Activated CD8-positive, alpha-beta T cell treated with anti-CD3 and anti-CD28 coated beads for 36 hours (primary cell): ENCODE measurements around the gene PI4KA. TPM values are rescaled to one million over a fixed set of nuclear protein-coding genes. Genes with fewer than 3 reads are reported as not detected.

Source experiments
- ATAC-seq: fragments of 200-7000 bp; cut with Tn5 transposase; one replicate; pipeline ENCODE4 v1.10.0; 2021; ENCODE audit warnings: mild to moderate bottlenecking, moderate library complexity
- CTCF ChIA-PET: fragments of 350-600 bp; sonication (Branson Sonifier 250); formaldehyde crosslinking; loops from one replicate; lab custom pipeline; 2021; ENCODE audit warnings: antibody characterized with exemption; lab: Charles Lee
- POLR2A ChIA-PET: fragments of 350-600 bp; sonication (Branson Sonifier 250); formaldehyde crosslinking; loops from one replicate; lab custom pipeline; 2021; ENCODE audit warnings: antibody characterized with exemption; lab: Charles Lee
- DNase-seq: peaks from one replicate; pipeline ENCODE4 v3.0.0-alpha.2; 2020
- H3K27ac Mint-ChIP-seq: one replicate; pipeline ENCODE4 v1.8.0; 2021; ENCODE audit warnings: mild to moderate bottlenecking, mixed read lengths
- H3K27me3 Mint-ChIP-seq: one replicate; pipeline ENCODE4 v1.8.0; 2021; ENCODE audit warnings: mixed read lengths
- H3K36me3 Mint-ChIP-seq: one replicate; pipeline ENCODE4 v1.8.0; 2021; ENCODE audit warnings: low read depth, mixed read lengths
- H3K4me1 Mint-ChIP-seq: one replicate; pipeline ENCODE4 v1.8.0; 2021; ENCODE audit warnings: low read depth, mixed read lengths
- H3K4me3 Mint-ChIP-seq: one replicate; pipeline ENCODE4 v1.8.0; 2021; ENCODE audit warnings: mild to moderate bottlenecking, moderate library complexity, mixed read lengths
- H3K9me3 Mint-ChIP-seq: one replicate; pipeline ENCODE4 v1.8.0; 2021; ENCODE audit warnings: mixed read lengths
- intact Hi-C: fragments of 100-400 bp; cut with micrococcal nuclease; formaldehyde crosslinking; loops from one replicate; pipeline ENCODE4 v1.10.0; 2022
- total RNA-seq, 2 experiments: library from RNA; stranded (reverse); gene quantifications; one replicate each; pipeline ENCODE4 v1.2.3, GENCODE V29; 2021
- TF ChIP-seq, protein P1 (sequence below): fragments of 200-600 bp; IDR thresholded peaks from one replicate; pipeline ENCODE4 v1.8.0; 2022; ENCODE audit warnings: antibody characterized with exemption, mild to moderate bottlenecking

The PI4KA gene
- total RNA-seq, 2 experiments from 2014 or later: 63.9 to 64.1 TPM

DNA sequence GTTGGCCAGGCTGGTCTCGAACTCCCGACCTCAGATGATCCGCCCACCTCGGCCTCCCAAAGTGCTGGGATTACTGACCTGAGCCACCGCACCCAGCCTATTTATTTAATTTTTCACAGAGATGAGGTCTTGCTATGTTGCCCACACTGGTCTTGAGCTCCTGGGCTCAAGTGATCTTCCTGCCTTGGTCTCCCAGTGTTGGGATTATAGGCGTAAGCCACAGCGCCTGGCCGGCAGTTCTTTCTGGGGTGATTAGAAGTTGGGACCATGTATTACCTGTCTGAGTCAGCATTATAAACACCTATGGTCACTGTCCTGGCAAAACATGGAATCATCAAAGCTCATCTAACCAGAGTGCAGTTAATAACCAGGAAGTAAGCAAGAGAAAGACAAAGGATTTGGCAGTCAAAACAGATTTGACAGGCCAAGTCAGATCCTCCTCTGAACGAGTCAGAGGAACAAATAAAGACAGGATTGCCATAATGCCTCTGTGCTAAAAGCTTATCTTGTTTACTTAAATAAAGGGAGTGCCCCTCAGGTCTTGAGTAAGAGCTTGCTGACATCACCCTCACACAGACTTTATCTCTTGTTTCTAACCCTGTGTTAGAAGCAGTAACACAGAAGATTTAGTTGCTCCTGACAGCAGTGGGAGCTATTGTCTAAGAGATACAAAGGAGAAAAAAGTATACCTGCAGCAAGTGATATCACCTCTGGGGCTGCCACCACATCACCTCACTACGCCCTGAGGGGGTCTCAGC, 81.0 kb downstream of the PI4KA start:
- H3K4me1 Mint-ChIP-seq: peaks cover 16% of the 10 kb centered on the region
- H3K4me3 Mint-ChIP-seq: no peak overlapping the region
- POLR2A ChIA-PET: interaction anchor here (1.3 kb wide), 1 partner anchor 11 kb away, joined by 3 read pairs; no protein-coding TSS in a partner anchor
- TF ChIP-seq, protein P1, sequence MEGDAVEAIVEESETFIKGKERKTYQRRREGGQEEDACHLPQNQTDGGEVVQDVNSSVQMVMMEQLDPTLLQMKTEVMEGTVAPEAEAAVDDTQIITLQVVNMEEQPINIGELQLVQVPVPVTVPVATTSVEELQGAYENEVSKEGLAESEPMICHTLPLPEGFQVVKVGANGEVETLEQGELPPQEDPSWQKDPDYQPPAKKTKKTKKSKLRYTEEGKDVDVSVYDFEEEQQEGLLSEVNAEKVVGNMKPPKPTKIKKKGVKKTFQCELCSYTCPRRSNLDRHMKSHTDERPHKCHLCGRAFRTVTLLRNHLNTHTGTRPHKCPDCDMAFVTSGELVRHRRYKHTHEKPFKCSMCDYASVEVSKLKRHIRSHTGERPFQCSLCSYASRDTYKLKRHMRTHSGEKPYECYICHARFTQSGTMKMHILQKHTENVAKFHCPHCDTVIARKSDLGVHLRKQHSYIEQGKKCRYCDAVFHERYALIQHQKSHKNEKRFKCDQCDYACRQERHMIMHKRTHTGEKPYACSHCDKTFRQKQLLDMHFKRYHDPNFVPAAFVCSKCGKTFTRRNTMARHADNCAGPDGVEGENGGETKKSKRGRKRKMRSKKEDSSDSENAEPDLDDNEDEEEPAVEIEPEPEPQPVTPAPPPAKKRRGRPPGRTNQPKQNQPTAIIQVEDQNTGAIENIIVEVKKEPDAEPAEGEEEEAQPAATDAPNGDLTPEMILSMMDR: no peak
- peaks cover 11% of the 10 kb centered on the region for H3K36me3 Mint-ChIP-seq
- H3K9me3 Mint-ChIP-seq: no peaks in the 10 kb centered on the region
- CTCF ChIA-PET: no interaction called here
- DNase-seq (no peak), ATAC-seq (no peak)
- no peak overlapping the region for H3K27ac Mint-ChIP-seq
- intact Hi-C loops: no loop called here
- no peaks in the 10 kb centered on the region for H3K27me3 Mint-ChIP-seq

DNA sequence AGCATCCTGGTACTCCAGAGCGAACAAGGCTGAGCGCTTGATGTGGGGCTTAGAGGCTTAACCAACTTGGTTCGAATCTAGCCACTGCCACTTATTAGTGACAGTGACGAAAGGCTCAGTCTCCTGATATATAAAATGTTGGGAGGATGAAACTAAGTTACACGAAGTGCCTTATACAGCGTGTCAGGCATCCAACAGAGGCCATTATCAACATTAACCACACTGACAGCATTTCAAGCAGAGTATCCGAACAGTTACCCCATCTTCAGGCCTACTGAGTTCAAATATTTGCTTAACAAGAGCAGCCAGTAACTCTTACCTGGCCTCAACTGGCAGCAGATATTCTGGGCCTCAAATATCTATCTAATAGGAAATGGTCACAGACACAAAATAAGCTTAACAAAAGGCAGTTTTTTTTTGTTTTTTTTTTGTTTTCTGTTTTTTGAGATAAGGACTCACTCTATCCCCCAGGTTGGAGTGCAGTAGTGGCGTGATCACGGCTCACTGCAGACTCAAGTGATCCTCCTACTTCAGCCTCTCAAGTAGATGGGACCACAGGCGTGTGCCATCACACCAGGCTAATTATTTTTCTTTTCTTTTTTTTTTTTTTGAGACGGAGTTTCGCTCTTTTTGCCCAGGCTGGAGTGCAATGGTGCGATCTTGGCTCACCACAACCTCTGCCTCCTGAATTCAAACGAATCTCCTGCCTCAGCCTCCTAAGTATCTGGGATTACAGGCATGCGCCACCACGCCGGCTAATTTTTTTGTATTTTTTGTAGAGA, 81.8 kb downstream of the PI4KA start:
- ChIA-PET POLR2A (no interaction called here), CTCF (no interaction called here)
- ATAC-seq (no peak), DNase-seq (no peak)
- Mint-ChIP-seq H3K4me3 (no peak overlapping the region), H3K4me1 (peaks cover 16% of the 10 kb centered on the region), H3K27me3 (no peaks in the 10 kb centered on the region), H3K27ac (no peak overlapping the region), H3K9me3 (no peaks in the 10 kb centered on the region), H3K36me3 (peaks cover 10% of the 10 kb centered on the region)
- intact Hi-C loops: no loop called here
- TF ChIP-seq, protein P1: no peak

GRCh38 chr22:20775342-20775895, 83.2 kb downstream of the PI4KA start:
- ChIA-PET POLR2A (no interaction called here), CTCF (interaction anchor here (4.3 kb wide), 1 partner anchor 9 kb away, joined by 25 read pairs; no protein-coding TSS in a partner anchor)
- intact Hi-C loops: no loop called here
- no peaks in the 10 kb centered on the region for H3K9me3 Mint-ChIP-seq
- H3K4me3 Mint-ChIP-seq: no peak overlapping the region
- TF ChIP-seq, protein P1: no peak
- peaks cover 10% of the 10 kb centered on the region for H3K36me3 Mint-ChIP-seq
- H3K4me1 Mint-ChIP-seq: peaks cover 10% of the 10 kb centered on the region
- ATAC-seq (no peak), DNase-seq (no peak)
- H3K27ac Mint-ChIP-seq: no peak overlapping the region
- no peaks in the 10 kb centered on the region for H3K27me3 Mint-ChIP-seq

DNA sequence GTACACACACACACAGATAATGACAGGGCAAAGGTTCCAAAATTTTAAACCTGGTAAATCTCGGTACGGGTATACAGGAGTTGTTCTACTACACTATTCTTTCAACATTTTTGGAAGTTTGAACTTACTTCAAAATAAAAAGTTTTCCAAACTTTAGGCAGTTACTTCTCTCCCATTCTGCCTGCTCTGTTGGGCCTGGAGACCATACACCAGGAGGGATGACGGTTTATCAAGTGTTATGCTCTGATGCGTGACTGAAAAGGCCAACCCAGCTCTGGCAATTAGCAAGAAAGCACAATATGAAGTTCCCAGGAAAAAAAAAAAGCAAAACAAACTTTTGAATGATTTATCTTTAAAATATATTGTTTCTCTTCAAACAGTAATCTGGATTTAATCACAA, 83.7 kb downstream of the PI4KA start:
- TF ChIP-seq, protein P1: no peak
- H3K27me3 Mint-ChIP-seq: no peaks in the 10 kb centered on the region
- no peaks in the 10 kb centered on the region for H3K9me3 Mint-ChIP-seq
- H3K4me3 Mint-ChIP-seq: no peak overlapping the region
- H3K36me3 Mint-ChIP-seq: peaks cover 10% of the 10 kb centered on the region
- ChIA-PET CTCF (interaction anchor here (1.3 to 4.3 kb wide), 2 partner anchors 9 to 11 kb away, joined by 4 to 25 read pairs; no protein-coding TSS in a partner anchor), POLR2A (no interaction called here)
- intact Hi-C loops: no loop called here
- ATAC-seq (no peak), DNase-seq (no peak)
- peaks cover 9% of the 10 kb centered on the region for H3K4me1 Mint-ChIP-seq
- H3K27ac Mint-ChIP-seq: no peak overlapping the region
